Ovary (tissue), 9 donors: Measurements from ENCODE around the gene GK. TPM values are rescaled to one million over a fixed set of nuclear protein-coding genes. Genes with fewer than 3 reads are reported as not detected.
"Not testable (repeated sequence)": the region's sequence is repeated elsewhere in the genome, so short reads cannot be mapped to it uniquely, and the experiment has no call there.

Experiments used
- DNase-seq, 5 donors: peaks; one replicate each; pipeline ENCODE4 v3.0.0-alpha.2; 2019 to 2020
- H3K27ac ChIP-seq, 2 donors: fragments of 200-600 bp; one replicate each; pipeline versions ENCODE4 v1.5.1 to v1.8.0; 2019 to 2022
- H3K27me3 ChIP-seq: fragments of 200-600 bp; one replicate; pipeline ENCODE4 v1.8.0; 2022
- H3K36me3 ChIP-seq: fragments of 200-600 bp; sonication (generic); one replicate; pipeline ENCODE4 v1.5.1; 2019
- H3K4me1 ChIP-seq: one replicate; pipeline ENCODE4 v1.8.1; 2013; ENCODE audit warnings: mild to moderate bottlenecking, moderate library complexity; ENCODE audit not compliant: insufficient read depth
- H3K4me3 ChIP-seq: fragments of 200-600 bp; sonication (generic); one replicate; pipeline ENCODE4 v1.5.1; 2017
- H3K9me3 ChIP-seq, 2 donors: fragments of 200-600 bp in 1 of 2; sonication (generic) in 1 of 2; one replicate each; pipeline versions ENCODE4 v1.5.1 to v1.8.1; 2013 to 2019; ENCODE audit warnings: mild to moderate bottlenecking in 1 of 2, moderate library complexity in 1 of 2
- CTCF ChIP-seq, 3 donors: fragments of 450-650 bp in 2 of 3; fragments of 200-600 bp in 1 of 3; IDR thresholded peaks; one replicate each; pipeline versions ENCODE4 v1.5.1 to v1.8.0; 2016 to 2022; ENCODE audit warnings: antibody characterized with exemption in 3 of 3, mild to moderate bottlenecking in 1 of 3
- EP300 ChIP-seq: sonication (generic); formaldehyde crosslinking; IDR thresholded peaks from one replicate; pipeline ENCODE4 v1.6.1; 2017; ENCODE audit warnings: antibody characterized with exemption
- POLR2A ChIP-seq: fragments of 450-650 bp; IDR thresholded peaks from one replicate; pipeline ENCODE4 v1.6.1; 2017; ENCODE audit warnings: antibody characterized with exemption, mild to moderate bottlenecking, moderate library complexity
- WGBS, 3 donors: extraction: QIAGEN DNeasy Blood & Tissue Kit in 1 of 3; methylation state at CpG; one replicate each; pipeline versions ENCODE4 v1.1.5 to v1.1.7; 2013 to 2017; 5-methylcytosine and 5-hydroxymethylcytosine counted together
- intact Hi-C, 4 donors: fragments of 100-400 bp; cut with DNase I; formaldehyde crosslinking; loops; one replicate each; pipeline versions ENCODE4 v1.11.0 to v1.15.1; 2022 to 2023
- polyA plus RNA-seq, 2 donors: library from polyadenylated mRNA; stranded (reverse); fragments of 200-250 nt in 1 of 2; fragments of 350-450 nt in 1 of 2; fragmentation: Illumina TruSeq in 1 of 2; extraction: RNeasy Lipid Tissue Mini Kit (QIAGEN cat#74804) in 1 of 2; gene quantifications; one replicate each; pipeline ENCODE4 v1.2.3, GENCODE V29; 2013 to 2014
- total RNA-seq, 7 donors: library from RNA; depleted of rRNA in 2 of 7; stranded (reverse); fragments of >200 nt in 2 of 7; fragmentation: NEBNext Ultra II Directional in 3 of 7; extraction: Animal tissue kit (Norgen Biotek cat#: 25700) in 3 of 7; gene quantifications; one replicate each; pipeline versions ENCODE4 v1.1.0 to v1.2.4, GENCODE V29; 2016 to 2023
- donor health status: DM: no; HTN: no; CAD: no; lungs with moderate emphysema.
- donor health status: DM: no; HTN: no; CAD: no.
- donor health status: Bipolar disorder and iron deficiency.
- donor health status: DM: yes; HTN: yes; CAD: no.
- donor health status: DM: no; HTN: no; CAD: no.
- donor health status: DM: yes; HTN: yes; CAD: no.

The GK gene
- total and polyA plus RNA-seq, 9 donors, result 2.1 to 6.7 (median 5.3) TPM

- no peak for DNase-seq
- Histone ChIP-seq H3K27ac (no peak overlapping the region), H3K27me3 (no peaks in the 10 kb centered on the region), H3K9me3 (no peaks in the 10 kb centered on the region), H3K4me3 (no peak overlapping the region), H3K36me3 (no peaks in the 10 kb centered on the region), H3K4me1 (no peaks in the 10 kb centered on the region)
- WGBS, 3 donors, result 48 to 57% (median 51%) methylated on average over 2 of the region's 2 CpGs
- TF ChIP-seq POLR2A, result no peak
- intact Hi-C loops, result no loop called here
Measured at GRCh38 chrX:30649859-30650258, 3.4 kb upstream of the GK start.

DNA sequence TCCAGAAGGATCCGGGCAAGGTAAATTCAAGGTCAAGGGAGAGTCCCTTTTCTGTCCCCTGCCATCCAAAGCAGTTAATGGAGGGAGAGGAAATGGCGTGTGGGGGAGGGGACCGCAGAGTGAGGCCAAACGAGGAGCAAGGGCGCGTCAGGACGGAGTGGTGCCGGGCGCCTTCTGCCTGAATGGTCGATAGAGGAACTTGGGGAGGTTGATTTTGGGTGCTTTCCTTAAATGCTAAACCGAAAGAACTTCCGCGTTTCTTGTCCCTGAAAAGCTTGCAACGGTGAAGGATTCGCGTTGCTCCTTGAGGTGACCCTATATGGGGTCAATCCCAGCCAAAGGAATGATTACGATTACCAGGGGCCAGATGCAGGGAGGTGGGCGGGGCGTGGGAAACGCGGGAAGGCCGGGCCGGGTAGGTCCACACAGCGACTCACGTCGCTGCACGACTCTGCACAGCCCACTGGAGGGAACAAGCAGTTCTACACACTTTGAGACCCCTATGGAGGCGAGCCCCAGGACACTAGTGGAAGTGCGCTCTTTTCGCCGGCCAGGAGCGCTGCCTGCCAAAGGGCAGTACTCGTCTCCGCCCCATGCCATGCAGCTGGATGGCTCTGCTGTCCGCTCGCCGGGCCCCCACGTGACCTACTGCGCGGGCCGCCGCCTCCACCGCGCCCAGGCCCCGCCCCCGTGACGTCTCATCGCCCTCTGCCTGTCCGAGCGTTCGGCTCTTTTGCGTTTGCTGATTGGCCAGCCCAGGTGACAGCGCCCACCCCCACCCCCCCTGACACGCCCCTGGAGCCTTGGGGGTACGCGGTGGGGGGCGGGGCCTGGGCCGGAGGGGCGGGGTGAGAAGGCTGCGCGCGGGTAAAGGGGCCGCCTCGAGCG, 452 bp upstream of the GK start:
- WGBS, 3 donors, result 25 to 34% (median 30%) methylated on average over 35 to 65 of the region's 65 CpGs
- no peak for TF ChIP-seq POLR2A
- TF ChIP-seq EP300, result no peak
- no peak for TF ChIP-seq CTCF (IDR thresholded peaks at IDR 0.05)
- Histone ChIP-seq H3K4me3 (peak overlapping the region; percentile 59), H3K27ac (peak overlapping the region in 1 of 2 donors; percentile 47), H3K4me1 (no peaks in the 10 kb centered on the region), H3K9me3 (no peaks in the 10 kb centered on the region), H3K36me3 (no peaks in the 10 kb centered on the region), H3K27me3 (no peaks in the 10 kb centered on the region)
- intact Hi-C loops, result no loop called here
- DNase-seq, result peak; percentile 91 to 95 (median 92)

DNA sequence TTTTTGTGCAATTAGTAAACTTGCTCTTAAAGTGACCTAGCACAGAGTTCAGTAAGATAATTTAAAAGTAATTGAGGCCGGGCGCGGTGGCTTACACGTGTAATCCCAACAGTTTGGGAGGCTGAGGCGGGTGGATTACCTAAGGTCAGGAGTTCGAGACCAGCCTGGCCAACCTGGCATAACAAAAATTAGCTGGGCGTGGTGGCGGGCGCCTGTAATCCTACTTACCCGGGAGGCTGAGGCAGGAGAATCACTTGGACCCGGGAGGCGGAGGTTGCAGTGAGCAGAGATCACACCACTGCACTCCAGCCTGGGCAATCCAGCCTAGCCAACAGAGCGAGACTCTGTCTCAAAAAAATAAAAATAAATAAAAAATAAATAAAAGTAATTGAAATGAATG, 1.2 kb downstream of the GK start:
- WGBS, 3 donors, result 84 to 89% (median 85%) methylated on average over 13 of the region's 13 CpGs
- H3K27me3 ChIP-seq, H3K4me3 ChIP-seq, H3K27ac ChIP-seq, H3K9me3 ChIP-seq, intact Hi-C loops, H3K36me3 ChIP-seq, H3K4me1 ChIP-seq: not testable (repeated sequence)
- DNase-seq, result peak in 1 of 5 donors; percentile 22

DNA sequence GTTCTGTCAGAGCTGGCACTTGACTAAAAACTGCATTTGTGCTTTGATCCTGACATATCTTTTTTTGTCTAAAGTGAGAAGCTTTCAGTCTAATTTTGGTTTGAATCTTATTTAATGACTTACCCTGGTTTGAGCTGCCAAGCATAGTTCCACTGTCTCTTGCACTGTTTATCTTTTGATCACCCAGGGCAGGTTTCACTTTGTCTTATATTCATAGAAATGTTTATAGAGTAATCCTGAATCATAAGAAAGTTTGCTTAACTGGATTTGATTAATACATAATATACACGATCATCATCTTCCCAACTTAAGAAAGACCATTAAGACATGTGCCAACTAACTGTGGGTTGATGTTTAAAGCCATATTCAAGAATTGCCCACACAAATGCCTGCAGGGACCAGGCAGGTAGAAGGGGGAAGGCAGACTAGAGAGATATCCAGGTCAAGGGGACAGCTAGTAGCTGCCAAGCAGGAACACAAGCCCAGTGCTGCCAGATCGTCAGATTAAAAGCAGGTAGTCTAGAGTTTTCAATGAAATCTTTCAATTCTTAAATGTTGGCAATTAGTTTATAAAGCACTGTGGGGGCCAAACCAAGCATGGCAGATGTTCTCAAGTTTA, 1.9 kb downstream of the GK start:
- no peak for DNase-seq
- intact Hi-C loops, result no loop called here
- Histone ChIP-seq H3K4me1 (no peaks in the 10 kb centered on the region), H3K4me3 (no peak overlapping the region), H3K9me3 (no peaks in the 10 kb centered on the region), H3K27ac (no peak overlapping the region), H3K27me3 (no peaks in the 10 kb centered on the region), H3K36me3 (no peaks in the 10 kb centered on the region)
- WGBS, 3 donors, result 77 to 80% (median 80%) methylated on average over 2 of the region's 2 CpGs
- TF ChIP-seq CTCF (IDR thresholded peaks at IDR 0.05) (no peak), POLR2A (no peak), EP300 (no peak)

GRCh38 chrX:30655991-30656390, 2.8 kb downstream of the GK start:
- DNase-seq, result no peak
- Histone ChIP-seq H3K27me3 (no peaks in the 10 kb centered on the region), H3K36me3 (no peaks in the 10 kb centered on the region), H3K4me3 (no peak overlapping the region), H3K27ac (no peak overlapping the region), H3K4me1 (no peaks in the 10 kb centered on the region), H3K9me3 (no peaks in the 10 kb centered on the region)
- WGBS, 3 donors, result 56 to 60% (median 57%) methylated on average over 3 of the region's 3 CpGs
- intact Hi-C loops, result no loop called here
- TF ChIP-seq EP300, result no peak
- no peak for TF ChIP-seq POLR2A
- no peak for TF ChIP-seq CTCF (IDR thresholded peaks at IDR 0.05)
